PC-9 (cell line): ENCODE results near the gene TRIP6. TPM values are rescaled to one million over a fixed set of nuclear protein-coding genes. Genes with fewer than 3 reads are reported as not detected.

Experiments
- BruUV-seq: library from RNA; stranded (reverse); fragments of 400-500 nt; replicated peaks from 2 replicates; lab custom pipeline; 2021; lab: Mats Ljungman, UMichigan
- CTCF ChIA-PET: fragments of 300-600 bp; sonication (Branson Sonifier 250); formaldehyde crosslinking; loops from one replicate; lab custom pipeline; 2022; ENCODE audit warnings: antibody characterized with exemption; lab: Charles Lee
- POLR2A ChIA-PET: fragments of 300-600 bp; sonication (Branson Sonifier 250); formaldehyde crosslinking; loops from one replicate; lab custom pipeline; 2022; ENCODE audit warnings: antibody characterized with exemption; ENCODE audit not compliant: unreplicated experiment; lab: Charles Lee
- DNase-seq, 2 experiments: peaks; one replicate each; pipeline versions ENCODE4 v3.0.0 to v3.0.0-alpha.2; 2015 to 2022; ENCODE audit warnings: mixed read lengths in 1 of 2
- H2AFZ ChIP-seq: fragments of 200-600 bp; sonication (generic); 2 replicates; pipeline ENCODE4 v1.8.1; 2017; ENCODE audit warnings: antibody characterized with exemption
- H3F3A ChIP-seq: fragments of 200-600 bp; sonication (generic); 2 replicates; pipeline ENCODE4 v1.8.1; 2017; ENCODE audit warnings: antibody characterized with exemption, mild to moderate bottlenecking, low read depth; ENCODE audit not compliant: insufficient read depth
- H3K27ac ChIP-seq: fragments of 200-600 bp; sonication (generic); 2 replicates; pipeline ENCODE4 v1.6.1; 2016; ENCODE audit warnings: mixed run types
- H3K27me3 ChIP-seq: fragments of 200-600 bp; sonication (generic); 2 replicates; pipeline ENCODE4 v1.6.1; 2016; ENCODE audit warnings: low read depth, mixed run types; ENCODE audit not compliant: insufficient read depth
- H3K36me3 ChIP-seq: fragments of 200-600 bp; sonication (generic); 2 replicates; pipeline ENCODE4 v1.6.1; 2016; ENCODE audit warnings: low read depth, mixed run types
- H3K4me1 ChIP-seq: fragments of 200-600 bp; sonication (generic); replicated peaks from 2 replicates; pipeline ENCODE4 v1.6.1; 2016; ENCODE audit warnings: mixed run types; ENCODE audit not compliant: insufficient read depth
- H3K4me2 ChIP-seq: fragments of 200-600 bp; sonication (generic); 2 replicates; pipeline ENCODE4 v1.6.1; 2017; ENCODE audit warnings: mixed run types
- H3K4me3 ChIP-seq: fragments of 200-600 bp; sonication (generic); 2 replicates; pipeline ENCODE4 v1.6.1; 2016; ENCODE audit warnings: mixed run types
- H3K79me2 ChIP-seq: fragments of 200-600 bp; sonication (generic); 2 replicates; pipeline ENCODE4 v1.6.1; 2017; ENCODE audit warnings: low read depth, mixed run types
- H3K9me2 ChIP-seq: fragments of 200-600 bp; sonication (generic); 2 replicates; pipeline ENCODE4 v1.8.1; 2017; ENCODE audit warnings: mild to moderate bottlenecking; ENCODE audit not compliant: insufficient read depth
- H3K9me3 ChIP-seq: fragments of 200-600 bp; sonication (generic); 2 replicates; pipeline ENCODE4 v1.8.1; 2016; ENCODE audit warnings: low read depth; ENCODE audit not compliant: insufficient read depth
- H4K20me1 ChIP-seq: fragments of 200-600 bp; sonication (generic); 2 replicates; pipeline ENCODE4 v1.8.1; 2017; ENCODE audit not compliant: insufficient read depth
- EZH2 ChIP-seq: fragments of 200-600 bp; sonication (generic); IDR thresholded peaks from 2 replicates; pipeline ENCODE4 v1.8.0; 2017; ENCODE audit warnings: antibody characterized with exemption, low read depth
- intact Hi-C: fragments of 100-400 bp; cut with micrococcal nuclease; formaldehyde crosslinking; loops from one replicate; pipeline ENCODE4 v1.10.0; 2022; ENCODE audit not compliant: unreplicated experiment
- total RNA-seq: library from RNA; stranded (reverse); gene quantifications from 2 replicates; pipeline ENCODE4 v1.2.3, GENCODE V29; 2021
- TF ChIP-seq, protein P1 (sequence below): fragments of 200-600 bp; sonication (generic); conservative IDR thresholded peaks from 2 replicates; pipeline ENCODE4 v1.6.1; 2017; ENCODE audit warnings: mixed run types, antibody characterized with exemption, mild to moderate bottlenecking, moderate library complexity

Gene TRIP6
- total RNA-seq, 1 experiment from 2014 or later: 89.3 TPM

DNA sequence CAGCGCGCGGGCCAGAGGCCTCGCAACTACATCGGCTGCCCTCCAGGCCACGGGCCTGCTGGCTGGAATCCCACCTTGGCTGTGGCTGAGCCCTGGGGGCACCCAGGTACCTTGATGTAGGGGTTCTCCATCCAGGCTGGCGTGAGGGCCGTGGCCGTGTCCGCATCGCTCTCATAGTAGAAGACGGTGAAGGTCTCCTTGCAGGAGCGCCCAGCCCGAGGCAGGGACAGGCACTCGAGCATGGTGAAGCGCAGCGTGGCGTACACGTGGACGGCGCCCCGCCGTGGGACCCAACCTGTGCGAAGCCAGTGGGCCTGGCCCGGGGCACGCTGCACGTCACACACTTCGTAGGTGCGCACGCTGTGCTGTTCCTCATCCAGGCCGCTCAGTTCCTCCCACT is 43.7 kb upstream of the TRIP6 start:
- CTCF ChIA-PET: interaction anchor here (0.6 kb wide), 1 partner anchor 162 kb away, joined by 5 read pairs; no protein-coding TSS in a partner anchor
- 0 out of 2 replicates have a peak, but pooled peaks cover 6% of the 10 kb centered on the region for H4K20me1 ChIP-seq

DNA sequence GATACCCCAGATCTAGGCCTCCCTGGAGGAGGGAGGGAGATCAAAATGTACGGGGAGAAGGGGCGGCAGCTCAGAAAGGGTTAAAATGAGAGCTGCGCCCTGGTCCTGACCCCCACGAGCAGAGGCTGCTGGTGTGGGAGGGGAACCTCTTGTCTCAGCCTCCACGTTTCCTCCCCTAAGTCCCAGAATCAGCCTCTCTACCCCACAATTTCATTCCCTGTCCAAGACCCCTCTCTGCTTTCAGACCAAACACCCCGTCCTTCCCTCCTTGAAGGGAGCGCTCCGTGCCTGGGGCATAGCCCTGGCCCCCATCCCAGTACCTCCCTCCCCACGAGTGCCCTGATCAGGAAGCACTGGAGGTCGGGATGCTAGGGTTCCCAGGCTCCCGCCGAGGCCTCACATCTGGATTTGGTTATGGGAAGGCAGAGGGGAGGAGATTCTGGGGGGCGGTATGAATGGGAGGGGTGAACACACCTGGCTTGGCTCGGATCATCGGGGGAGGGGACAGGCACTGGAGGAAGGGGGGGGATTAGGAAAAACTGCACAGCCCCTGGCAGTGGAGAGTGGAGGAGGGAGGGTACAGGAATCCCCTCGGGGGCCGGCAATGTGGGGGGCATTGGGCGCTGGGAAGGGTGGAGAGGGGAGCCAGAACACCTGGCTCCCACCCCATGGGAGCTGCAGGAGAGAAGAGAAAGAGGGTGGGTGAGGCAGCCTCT is 42.5 kb upstream of the TRIP6 start:
- no peaks in the 10 kb centered on the region for H3K9me2 ChIP-seq
- TF ChIP-seq, protein P1, sequence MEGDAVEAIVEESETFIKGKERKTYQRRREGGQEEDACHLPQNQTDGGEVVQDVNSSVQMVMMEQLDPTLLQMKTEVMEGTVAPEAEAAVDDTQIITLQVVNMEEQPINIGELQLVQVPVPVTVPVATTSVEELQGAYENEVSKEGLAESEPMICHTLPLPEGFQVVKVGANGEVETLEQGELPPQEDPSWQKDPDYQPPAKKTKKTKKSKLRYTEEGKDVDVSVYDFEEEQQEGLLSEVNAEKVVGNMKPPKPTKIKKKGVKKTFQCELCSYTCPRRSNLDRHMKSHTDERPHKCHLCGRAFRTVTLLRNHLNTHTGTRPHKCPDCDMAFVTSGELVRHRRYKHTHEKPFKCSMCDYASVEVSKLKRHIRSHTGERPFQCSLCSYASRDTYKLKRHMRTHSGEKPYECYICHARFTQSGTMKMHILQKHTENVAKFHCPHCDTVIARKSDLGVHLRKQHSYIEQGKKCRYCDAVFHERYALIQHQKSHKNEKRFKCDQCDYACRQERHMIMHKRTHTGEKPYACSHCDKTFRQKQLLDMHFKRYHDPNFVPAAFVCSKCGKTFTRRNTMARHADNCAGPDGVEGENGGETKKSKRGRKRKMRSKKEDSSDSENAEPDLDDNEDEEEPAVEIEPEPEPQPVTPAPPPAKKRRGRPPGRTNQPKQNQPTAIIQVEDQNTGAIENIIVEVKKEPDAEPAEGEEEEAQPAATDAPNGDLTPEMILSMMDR: no peak
- TF ChIP-seq EZH2: no peak
- BruUV-seq: no TSS peak
- peaks cover 12% of the 10 kb centered on the region; the same call in 1 of the 2 replicates for H3K4me1 ChIP-seq
- no peak for DNase-seq
- peaks cover 4% of the 10 kb centered on the region; the same call in 1 of the 2 replicates for H3K79me2 ChIP-seq
- H3K27me3 ChIP-seq: no peaks in the 10 kb centered on the region
- peak overlapping the region; percentile 86; the same call in 1 of the 2 replicates for H3K4me2 ChIP-seq
- ChIA-PET POLR2A (no interaction called here), CTCF (no interaction called here)
- H3K9me3 ChIP-seq: no peaks in the 10 kb centered on the region
- intact Hi-C loops: loop anchor here (5.0 to 10.0 kb wide), 5 partner anchors 43 to 240 kb away; partner anchors contain the start of genes FBXO24, GIGYF1, LRCH4 and TRIP6
- H4K20me1 ChIP-seq: 0 out of 2 replicates have a peak, but pooled peaks cover 6% of the 10 kb centered on the region
- no peak overlapping the region for H3K4me3 ChIP-seq
- no peak overlapping the region for H3K27ac ChIP-seq
- H2AFZ ChIP-seq: no peak overlapping the region
- no peaks in the 10 kb centered on the region for H3F3A ChIP-seq
- no peaks in the 10 kb centered on the region for H3K36me3 ChIP-seq

More for the DNA sequence above, 43.7 kb upstream of the TRIP6 start:
- POLR2A ChIA-PET: no interaction called here
- BruUV-seq: no TSS peak
- H3K4me1 ChIP-seq: peaks cover 12% of the 10 kb centered on the region; the same call in 1 of the 2 replicates
- H3K79me2 ChIP-seq: peaks cover 4% of the 10 kb centered on the region; the same call in 1 of the 2 replicates
- H3K36me3 ChIP-seq: no peaks in the 10 kb centered on the region
- no peak overlapping the region for H3K4me2 ChIP-seq
- intact Hi-C loops: loop anchor here (10.0 kb wide), 1 partner anchor 239 kb away; the partner anchor contains the start of genes FBXO24 and LRCH4
- no peaks in the 10 kb centered on the region for H3K9me3 ChIP-seq
- H3K9me2 ChIP-seq: no peaks in the 10 kb centered on the region
- no peak for DNase-seq
- no peak overlapping the region for H2AFZ ChIP-seq
- no peak overlapping the region for H3K4me3 ChIP-seq
- H3K27ac ChIP-seq: no peak overlapping the region
- H3K27me3 ChIP-seq: no peaks in the 10 kb centered on the region
- no peaks in the 10 kb centered on the region for H3F3A ChIP-seq
- TF ChIP-seq, protein P1: no peak
- no peak for TF ChIP-seq EZH2

DNA sequence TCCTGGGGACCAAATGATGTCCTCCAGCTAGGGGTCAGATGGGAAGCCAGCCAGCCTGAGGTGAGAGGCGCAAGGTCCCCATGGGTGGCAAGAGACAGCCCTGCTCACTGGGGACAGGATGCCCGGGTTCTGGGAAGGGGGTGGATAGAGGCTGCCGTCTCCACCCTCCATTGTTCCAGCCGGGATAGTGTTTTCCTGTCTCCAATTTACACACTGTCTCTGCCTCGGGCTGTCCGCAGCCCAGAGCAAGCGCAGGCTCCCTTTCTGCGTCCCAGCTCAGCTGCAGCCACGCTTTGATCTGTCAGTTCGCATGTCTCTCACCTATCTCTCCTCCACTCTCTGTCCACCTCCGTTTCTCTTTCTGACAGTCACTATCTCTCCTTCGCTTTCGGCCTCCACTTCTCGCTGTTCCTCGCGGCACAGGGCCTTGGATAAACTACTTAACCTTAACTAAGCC is 41.9 kb upstream of the TRIP6 start:
- TF ChIP-seq, protein P1: no peak
- no peak for TF ChIP-seq EZH2
- Histone ChIP-seq H3K9me3 (no peaks in the 10 kb centered on the region), H3K9me2 (no peaks in the 10 kb centered on the region), H3K27ac (no peak overlapping the region), H3K79me2 (peaks cover 4% of the 10 kb centered on the region; the same call in 1 of the 2 replicates), H3F3A (no peaks in the 10 kb centered on the region), H3K4me2 (peak overlapping the region; percentile 86), H3K36me3 (no peaks in the 10 kb centered on the region), H3K4me1 (peaks cover 12% of the 10 kb centered on the region; the same call in 1 of the 2 replicates), H3K4me3 (peak overlapping the region; percentile 68; the same call in 1 of the 2 replicates), H3K27me3 (no peaks in the 10 kb centered on the region), H2AFZ (no peak overlapping the region), H4K20me1 (0 out of 2 replicates have a peak, but pooled peaks cover 6% of the 10 kb centered on the region)
- peak in 1 of 2 experiments; percentile 25 for DNase-seq
- intact Hi-C loops: loop anchor here (5.0 to 10.0 kb wide), 5 partner anchors 42 to 240 kb away; partner anchors contain the start of genes FBXO24, GIGYF1, LRCH4 and TRIP6
- CTCF ChIA-PET: interaction anchor here (0.5 to 1.5 kb wide), 5 partner anchors 11 to 120 kb away, joined by 3 to 9 read pairs (median 3); partner anchors contain the start of gene POP7
- no TSS peak for BruUV-seq
- POLR2A ChIA-PET: interaction anchor here (0.6 kb wide), 1 partner anchor 355 kb away, joined by 7 read pairs; no protein-coding TSS in a partner anchor
